ENCODE results near the gene GRK2. TPM values are rescaled to one million over a fixed set of nuclear protein-coding genes. Genes with fewer than 3 reads are reported as not detected.

The GRK2 gene
- total RNA-seq, 1 experiment from 2014 or later, result 56.3 TPM

- H3K27ac Mint-ChIP-seq, result no peak overlapping the region
Measured at GRCh38 chr11:67279589-67280340, 13.5 kb downstream of the GRK2 start.

More at GRCh38 chr11:67279589-67280340, 13.5 kb downstream of the GRK2 start:
- Histone ChIP-seq H2AK5ac (ENCODE audit: insufficient read length, low read length) (no peak overlapping the region), H4K8ac (replicated peaks; ENCODE audit: insufficient read length, low read depth, low read length) (no peak overlapping the region), H2BK15ac (ENCODE audit: low read depth, low read length) (no peak overlapping the region), H4K5ac (ENCODE audit: insufficient read length, low read depth, low read length) (no peak overlapping the region), H3K27ac (ENCODE audit: insufficient read length, low read depth, low read length) (no peak overlapping the region), H3K4me1 (ENCODE audit: insufficient read depth, low read length) (peaks cover 2% of the 10 kb centered on the region; the same call in 1 of the 2 replicates), H2BK12ac (ENCODE audit: insufficient read length, low read depth, low read length) (no peak overlapping the region), H4K91ac (ENCODE audit: insufficient read length, low read depth, low read length) (no peak overlapping the region), H3K18ac (ENCODE audit: insufficient read length, low read depth, low read length) (no peak overlapping the region), H3K27me3 (ENCODE audit: insufficient read depth, low read length) (no peaks in the 10 kb centered on the region), H3K79me1 (ENCODE audit: insufficient read depth, low read depth, low read length, poor library complexity, severe bottlenecking) (no peaks in the 10 kb centered on the region), H3K79me2 (ENCODE audit: insufficient read depth, low read length) (no peaks in the 10 kb centered on the region; the same call in 1 of the 2 replicates), H3K4ac (ENCODE audit: low read depth, low read length) (no peak overlapping the region), H3K56ac (ENCODE audit: insufficient read length, low read depth, low read length) (no peak overlapping the region), H4K20me1 (ENCODE audit: control insufficient read depth, insufficient read depth, insufficient read length) (no peaks in the 10 kb centered on the region), H3K9ac (ENCODE audit: extremely low read depth, insufficient read length, low read length) (no peak overlapping the region), H2BK120ac (ENCODE audit: low read depth, low read length, poor library complexity, severe bottlenecking) (no peak overlapping the region), H2AFZ (ENCODE audit: low read length) (no peak overlapping the region), H3K14ac (ENCODE audit: insufficient read depth, low read length) (no peak overlapping the region), H3K4me2 (ENCODE audit: insufficient read depth, insufficient read length, low read length) (no peak overlapping the region), H3T11ph (ENCODE audit: low read length) (no peak overlapping the region), H2BK20ac (ENCODE audit: low read depth, low read length, poor library complexity, severe bottlenecking) (no peak overlapping the region), H3K23ac (ENCODE audit: insufficient read length, low read depth, low read length) (no peak overlapping the region), H3K9me3 (ENCODE audit: control insufficient read depth, low read depth, low read length) (no peaks in the 10 kb centered on the region), H3K23me2 (ENCODE audit: insufficient read length, low read depth, low read length, poor library complexity, severe bottlenecking) (no peaks in the 10 kb centered on the region), H2BK5ac (ENCODE audit: insufficient read length, low read length) (no peak overlapping the region)
- no peak for TF ChIP-seq CTCF (conservative IDR thresholded peaks at IDR 0.05)
- Mint-ChIP-seq H3K36me3 (ENCODE audit: insufficient read depth in 1 of 3, low read depth in 3 of 3) (peaks cover 17 to 55% (median 52%) of the 10 kb centered on the region in 3 experiments; a peak in 6 of 7 replicates), H3K4me3 (no peak overlapping the region; a peak in 1 of 5 replicates), H3K27me3 (ENCODE audit: low read depth) (no peaks in the 10 kb centered on the region), H3K4me1 (peaks cover 14 to 23% of the 10 kb centered on the region in 2 experiments), H3K9me3 (no peaks in the 10 kb centered on the region)
- WGBS (ENCODE audit: extremely low coverage, insufficient read length, low lambda C conversion rate), result no CpG with 5 or more reads among the region's 17 CpGs
- no peak for DNase-seq

All from H9 (cell line).